SK-N-SH treated with all-trans-retinoic acid at 6 μM for 48 hours (cell line): ENCODE measurements around the gene PGP.

ENCODE experiments used
- ATAC-seq: fragments of 200-7000 bp; cut with Tn5 transposase; 3 replicates; pipeline ENCODE4 v1.9.1; 2020; ENCODE audit warnings: mild to moderate bottlenecking, moderate library complexity
- ARNTL ChIP-seq: fragments of 450-650 bp; formaldehyde crosslinking; IDR thresholded peaks from 2 replicates; pipeline ENCODE4 v1.5.0; 2020; ENCODE audit warnings: low read depth, mild to moderate bottlenecking, moderate library complexity, borderline replicate concordance
- BACH2 ChIP-seq: fragments of 250-450 bp; sonication (Bioruptor Pico); IDR thresholded peaks from 2 replicates; pipeline ENCODE4 v1.9.0; 2021; ENCODE audit warnings: mild to moderate bottlenecking, borderline replicate concordance
- CSDC2 ChIP-seq: fragments of 250-450 bp; sonication (Bioruptor Pico); IDR thresholded peaks from 2 replicates; pipeline ENCODE4 v1.5.0; 2020; ENCODE audit warnings: mild to moderate bottlenecking, moderate library complexity
- ISL1 ChIP-seq: fragments of 250-450 bp; sonication (Bioruptor Pico); IDR thresholded peaks from 2 replicates; pipeline ENCODE4 v2.1.2; 2022; ENCODE audit warnings: mild to moderate bottlenecking, moderate library complexity
- OSR1 ChIP-seq: fragments of 250-450 bp; sonication (Bioruptor Pico); IDR thresholded peaks from 2 replicates; pipeline ENCODE4 v1.8.0; 2022; ENCODE audit warnings: moderate library complexity, mild to moderate bottlenecking, inconsistent platforms
- POU6F1 ChIP-seq: fragments of 250-450 bp; sonication (Bioruptor Pico); IDR thresholded peaks from 2 replicates; pipeline ENCODE4 v1.8.0; 2021; ENCODE audit warnings: low read depth, mild to moderate bottlenecking, moderate library complexity, borderline replicate concordance
- PPARA ChIP-seq: fragments of 250-450 bp; sonication (Bioruptor Pico); IDR thresholded peaks from 2 replicates; pipeline ENCODE4 v1.5.0; 2020; ENCODE audit warnings: mild to moderate bottlenecking, borderline replicate concordance
- RARB ChIP-seq: fragments of 250-450 bp; sonication (Bioruptor Pico); IDR thresholded peaks from 2 replicates; pipeline ENCODE4 v1.8.0; 2021; ENCODE audit warnings: mild to moderate bottlenecking, moderate library complexity
- TCF4 ChIP-seq: fragments of 250-450 bp; sonication (Bioruptor Pico); IDR thresholded peaks from 2 replicates; pipeline ENCODE4 v1.8.0; 2021; ENCODE audit warnings: mild to moderate bottlenecking, moderate library complexity, borderline replicate concordance
- TOX ChIP-seq: fragments of 250-450 bp; sonication (Bioruptor Pico); IDR thresholded peaks from 2 replicates; pipeline ENCODE4 v1.8.0; 2021; ENCODE audit warnings: mild to moderate bottlenecking, moderate library complexity, borderline replicate concordance
- ZC3H10 ChIP-seq: fragments of 250-450 bp; sonication (Bioruptor Pico); IDR thresholded peaks from 2 replicates; pipeline ENCODE4 v1.5.1; 2021; ENCODE audit warnings: mild to moderate bottlenecking, moderate library complexity
- ZFP30 ChIP-seq: fragments of 450-650 bp; formaldehyde crosslinking; IDR thresholded peaks from 2 replicates; pipeline ENCODE4 v1.5.0; 2022; ENCODE audit warnings: mild to moderate bottlenecking, moderate library complexity
- ZNF565 ChIP-seq: fragments of 450-650 bp; formaldehyde crosslinking; conservative IDR thresholded peaks from 2 replicates; pipeline ENCODE4 v1.5.0; 2020; ENCODE audit warnings: low read depth, mild to moderate bottlenecking, moderate library complexity
- ZNF70 ChIP-seq: fragments of 450-650 bp; formaldehyde crosslinking; IDR thresholded peaks from 2 replicates; pipeline ENCODE4 v1.5.0; 2020; ENCODE audit warnings: mild to moderate bottlenecking, moderate library complexity
- ZNF8 ChIP-seq: fragments of 450-650 bp; formaldehyde crosslinking; IDR thresholded peaks from 2 replicates; pipeline ENCODE4 v1.5.0; 2020; ENCODE audit warnings: mild to moderate bottlenecking, moderate library complexity
- TF ChIP-seq, protein P1 (sequence below): fragments of 250-450 bp; sonication (Bioruptor Pico); IDR thresholded peaks from 2 replicates; pipeline ENCODE4 v1.8.0; 2020; ENCODE audit warnings: mild to moderate bottlenecking, moderate library complexity, borderline replicate concordance
- TF ChIP-seq, protein P2 (sequence below): fragments of 250-450 bp; sonication (Bioruptor Pico); IDR thresholded peaks from 2 replicates; pipeline ENCODE4 v1.5.1; 2020; ENCODE audit warnings: low read depth, mild to moderate bottlenecking, moderate library complexity

The PGP gene

GRCh38 chr16:2223942-2224486, 9.4 kb upstream of the PGP start:
- ATAC-seq: peak; percentile 70
- TF ChIP-seq ZNF8 (CRISPR knock-in tag) (no peak), OSR1 (CRISPR knock-in tag) (no peak), ZFP30 (CRISPR knock-in tag) (no peak), ARNTL (CRISPR knock-in tag) (no peak), RARB (CRISPR knock-in tag) (no peak), PPARA (CRISPR knock-in tag) (no peak)

DNA sequence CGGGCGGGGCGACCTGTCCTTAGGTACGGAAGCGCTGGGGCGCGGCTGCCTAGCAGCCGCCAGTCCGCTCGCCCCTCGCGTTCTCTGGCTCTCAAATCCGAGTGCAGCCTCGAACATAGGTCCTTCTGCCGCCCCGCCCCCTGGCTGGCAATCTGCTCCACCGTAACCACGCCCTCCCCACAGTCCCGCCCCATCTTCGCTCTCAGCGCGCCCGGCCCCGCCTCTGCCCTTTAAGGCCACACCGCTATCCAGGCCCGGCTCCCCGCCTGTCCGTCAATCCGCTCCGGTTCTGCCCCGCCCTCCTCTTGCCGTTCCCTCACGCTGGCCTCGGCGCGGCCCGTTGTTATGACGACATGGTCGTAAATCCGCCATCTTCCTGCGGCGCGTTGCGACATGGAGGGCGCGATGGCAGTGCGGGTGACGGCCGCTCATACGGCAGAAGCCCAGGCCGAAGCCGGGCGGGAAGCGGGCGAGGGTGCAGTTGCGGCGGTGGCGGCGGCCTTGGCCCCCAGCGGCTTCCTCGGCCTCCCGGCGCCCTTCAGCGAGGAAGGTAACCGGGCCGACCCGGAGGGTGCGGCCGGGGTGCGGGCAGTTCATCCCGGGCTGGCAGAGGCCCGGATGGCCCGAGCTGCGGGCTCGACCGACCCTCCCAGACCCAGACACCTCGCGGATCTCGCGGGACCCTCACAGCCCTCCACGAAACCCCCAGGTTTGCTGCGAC, 8.7 kb upstream of the PGP start, which contains the start of gene E4F1:
Gene E4F1, plus strand, starts transcription at position 371 of the 721 bp plus-strand sequence. Its CDS starts 23 bp downstream, at position 394.
- no peak for TF ChIP-seq TOX (CRISPR knock-in tag)
- ATAC-seq: peak; percentile 97

DNA sequence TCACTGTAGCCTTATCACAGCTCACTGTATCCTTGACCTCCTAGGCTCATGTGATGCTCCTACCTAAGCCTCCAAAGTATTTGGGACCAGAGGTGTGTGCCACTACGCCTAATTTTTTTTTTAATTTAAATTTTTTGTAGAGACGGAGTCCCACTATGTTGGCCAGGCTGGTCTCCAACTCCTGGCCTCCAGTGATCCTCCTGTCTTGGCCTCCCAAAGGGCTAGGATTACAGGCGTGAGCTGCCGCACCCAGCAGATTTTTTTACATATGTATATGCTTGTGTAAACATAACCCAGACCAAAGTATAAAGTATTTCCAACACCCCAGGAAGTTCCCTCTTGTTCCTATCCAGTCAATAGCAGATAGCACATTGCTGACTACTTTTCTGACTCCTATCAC, 1.7 kb upstream of the PGP start:
- no peak for ATAC-seq
- TF ChIP-seq ZNF70: no peak
- TF ChIP-seq, protein P1, sequence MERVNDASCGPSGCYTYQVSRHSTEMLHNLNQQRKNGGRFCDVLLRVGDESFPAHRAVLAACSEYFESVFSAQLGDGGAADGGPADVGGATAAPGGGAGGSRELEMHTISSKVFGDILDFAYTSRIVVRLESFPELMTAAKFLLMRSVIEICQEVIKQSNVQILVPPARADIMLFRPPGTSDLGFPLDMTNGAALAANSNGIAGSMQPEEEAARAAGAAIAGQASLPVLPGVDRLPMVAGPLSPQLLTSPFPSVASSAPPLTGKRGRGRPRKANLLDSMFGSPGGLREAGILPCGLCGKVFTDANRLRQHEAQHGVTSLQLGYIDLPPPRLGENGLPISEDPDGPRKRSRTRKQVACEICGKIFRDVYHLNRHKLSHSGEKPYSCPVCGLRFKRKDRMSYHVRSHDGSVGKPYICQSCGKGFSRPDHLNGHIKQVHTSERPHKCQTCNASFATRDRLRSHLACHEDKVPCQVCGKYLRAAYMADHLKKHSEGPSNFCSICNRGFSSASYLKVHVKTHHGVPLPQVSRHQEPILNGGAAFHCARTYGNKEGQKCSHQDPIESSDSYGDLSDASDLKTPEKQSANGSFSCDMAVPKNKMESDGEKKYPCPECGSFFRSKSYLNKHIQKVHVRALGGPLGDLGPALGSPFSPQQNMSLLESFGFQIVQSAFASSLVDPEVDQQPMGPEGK: no peak
- TF ChIP-seq, protein P2, sequence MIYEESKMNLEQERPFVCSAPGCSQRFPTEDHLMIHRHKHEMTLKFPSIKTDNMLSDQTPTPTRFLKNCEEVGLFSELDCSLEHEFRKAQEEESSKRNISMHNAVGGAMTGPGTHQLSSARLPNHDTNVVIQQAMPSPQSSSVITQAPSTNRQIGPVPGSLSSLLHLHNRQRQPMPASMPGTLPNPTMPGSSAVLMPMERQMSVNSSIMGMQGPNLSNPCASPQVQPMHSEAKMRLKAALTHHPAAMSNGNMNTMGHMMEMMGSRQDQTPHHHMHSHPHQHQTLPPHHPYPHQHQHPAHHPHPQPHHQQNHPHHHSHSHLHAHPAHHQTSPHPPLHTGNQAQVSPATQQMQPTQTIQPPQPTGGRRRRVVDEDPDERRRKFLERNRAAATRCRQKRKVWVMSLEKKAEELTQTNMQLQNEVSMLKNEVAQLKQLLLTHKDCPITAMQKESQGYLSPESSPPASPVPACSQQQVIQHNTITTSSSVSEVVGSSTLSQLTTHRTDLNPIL (CRISPR knock-in tag): no peak
- no peak for TF ChIP-seq TCF4
- no peak for TF ChIP-seq ARNTL (CRISPR knock-in tag)
- no peak for TF ChIP-seq POU6F1
- no peak for TF ChIP-seq RARB (CRISPR knock-in tag)
- no peak for TF ChIP-seq ZFP30 (CRISPR knock-in tag)
- no peak for TF ChIP-seq ISL1
- TF ChIP-seq, all 23 proteins: peak for 0

GRCh38 chr16:2213817-2214718, 572 bp downstream of the PGP start:
- ATAC-seq: no peak
- TF ChIP-seq TCF4: no peak
- no peak for TF ChIP-seq ZNF70
- TF ChIP-seq BACH2 (CRISPR knock-in tag): no peak
- TF ChIP-seq TOX (CRISPR knock-in tag): no peak
- no peak for TF ChIP-seq ZNF565 (CRISPR knock-in tag)

DNA sequence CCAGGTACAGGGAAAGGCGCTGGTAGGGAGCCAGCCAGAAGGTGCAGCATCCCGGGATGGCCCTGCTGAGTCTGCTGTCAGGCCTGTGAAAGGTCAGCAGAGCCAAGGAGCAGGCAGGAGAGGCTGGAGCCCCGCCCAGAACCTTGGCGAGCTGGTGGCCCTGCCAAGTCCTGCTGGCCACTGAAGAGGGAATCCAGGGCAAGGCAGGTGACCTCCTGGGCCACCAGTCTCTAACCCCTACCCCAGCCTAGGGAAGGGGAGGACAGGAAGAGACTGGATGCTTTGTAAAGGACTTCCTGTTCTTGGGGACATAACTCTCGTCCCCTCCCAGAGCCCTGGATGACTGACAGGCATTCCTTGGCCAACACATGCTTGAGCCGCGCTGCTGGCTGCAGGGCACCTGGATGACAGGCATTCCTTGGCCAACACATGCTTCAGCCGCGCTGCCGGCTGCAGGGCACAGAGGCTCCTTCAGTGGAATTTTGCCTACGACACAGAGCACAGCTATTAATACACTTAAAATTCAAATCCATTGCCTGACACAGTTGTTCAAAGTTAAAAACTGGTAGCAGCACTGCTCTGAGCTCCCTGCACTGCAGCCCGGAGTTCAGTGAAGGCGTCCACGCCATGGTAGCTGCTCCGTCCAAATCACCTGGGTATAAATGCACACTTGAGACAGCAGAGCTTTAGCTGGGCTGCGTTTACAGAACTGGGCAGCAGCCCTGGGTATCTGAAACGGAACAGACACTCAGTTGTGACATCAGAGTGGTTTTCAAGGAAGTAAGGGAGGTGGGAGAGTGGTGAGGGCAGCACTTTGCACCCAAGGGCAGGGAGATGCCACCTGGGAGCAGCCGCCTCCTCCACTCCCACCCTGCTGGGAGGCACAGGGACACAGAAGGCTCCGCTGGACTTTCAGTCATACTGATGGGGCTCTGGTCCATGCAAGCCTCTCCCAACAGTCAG, 2.0 kb downstream of the PGP start:
- ATAC-seq: no peak
- no peak for TF ChIP-seq CSDC2 (CRISPR knock-in tag)
- no peak for TF ChIP-seq ZC3H10 (CRISPR knock-in tag)
- TF ChIP-seq, all 23 proteins: peak for 0
